GM10847 (cell line): Measurements from ENCODE around the gene PRKAG2.

Source experiments
- POLR2A ChIP-seq: IDR thresholded peaks from 2 replicates; pipeline ENCODE4 v1.6.1; 2011; ENCODE audit not compliant: insufficient read length; ENCODE audit errors: extremely low read depth

PRKAG2 gene

GRCh38 chr7:151865070-151865670 lies 11.7 kb downstream of the PRKAG2 start:
- no peak for TF ChIP-seq POLR2A

- no peak for TF ChIP-seq POLR2A
These were observed 12.4 kb downstream of the PRKAG2 start for GRCh38 chr7:151864561-151864960.

DNA sequence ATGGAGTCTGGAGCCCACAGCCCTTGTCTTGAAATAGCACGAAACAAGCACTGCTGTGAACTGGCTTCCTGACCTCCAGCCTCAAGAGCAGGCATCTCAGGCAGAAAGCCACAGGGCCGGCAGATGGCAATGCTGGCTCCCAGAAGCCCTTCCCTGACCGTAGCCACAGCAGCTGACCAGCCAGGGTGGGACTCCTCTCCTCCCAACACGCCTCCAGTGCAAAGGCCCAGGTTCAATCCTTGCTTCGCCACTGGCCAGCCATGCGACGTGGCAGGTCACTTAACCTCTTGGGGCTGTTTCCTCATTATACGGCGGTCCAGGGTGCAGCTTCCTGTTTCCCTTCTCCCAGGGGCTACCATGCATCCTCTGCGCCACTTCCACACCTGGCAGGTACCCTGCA lies 12.8 kb downstream of the PRKAG2 start:
- TF ChIP-seq POLR2A = no peak

DNA sequence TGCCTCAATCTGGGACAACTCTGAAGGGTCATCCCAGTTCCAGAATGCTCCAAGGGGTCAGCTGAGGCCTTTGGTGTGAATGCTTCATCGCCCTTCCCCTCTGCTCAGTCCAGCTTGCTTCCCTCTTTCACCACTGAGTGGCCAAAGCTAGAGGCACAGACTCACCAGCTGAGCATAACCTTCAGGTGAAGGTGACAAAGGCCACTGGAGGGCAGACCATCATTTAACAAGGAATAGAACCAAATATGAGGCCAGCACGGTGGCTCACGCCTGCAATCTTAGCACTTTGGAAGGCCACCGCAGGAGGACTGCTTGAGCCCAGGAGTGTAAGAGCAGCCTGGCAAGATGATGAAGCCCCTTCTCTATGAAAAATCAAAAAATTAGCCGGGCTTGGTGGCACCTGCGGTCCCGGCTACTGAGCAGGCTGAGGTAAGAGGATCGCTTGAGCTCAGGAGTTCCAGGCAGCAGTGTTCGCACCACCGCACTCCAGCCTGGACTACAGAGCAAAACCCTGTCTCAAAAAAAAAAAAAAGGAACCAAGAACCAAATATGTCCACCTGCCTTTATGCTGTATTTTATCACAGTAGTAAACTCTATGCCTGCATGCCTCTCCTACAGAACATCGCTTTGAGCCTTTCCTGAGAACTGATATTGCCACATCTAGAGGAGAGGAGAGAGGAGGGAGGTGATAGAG lies 13.4 kb downstream of the PRKAG2 start:
- no peak for TF ChIP-seq POLR2A

DNA sequence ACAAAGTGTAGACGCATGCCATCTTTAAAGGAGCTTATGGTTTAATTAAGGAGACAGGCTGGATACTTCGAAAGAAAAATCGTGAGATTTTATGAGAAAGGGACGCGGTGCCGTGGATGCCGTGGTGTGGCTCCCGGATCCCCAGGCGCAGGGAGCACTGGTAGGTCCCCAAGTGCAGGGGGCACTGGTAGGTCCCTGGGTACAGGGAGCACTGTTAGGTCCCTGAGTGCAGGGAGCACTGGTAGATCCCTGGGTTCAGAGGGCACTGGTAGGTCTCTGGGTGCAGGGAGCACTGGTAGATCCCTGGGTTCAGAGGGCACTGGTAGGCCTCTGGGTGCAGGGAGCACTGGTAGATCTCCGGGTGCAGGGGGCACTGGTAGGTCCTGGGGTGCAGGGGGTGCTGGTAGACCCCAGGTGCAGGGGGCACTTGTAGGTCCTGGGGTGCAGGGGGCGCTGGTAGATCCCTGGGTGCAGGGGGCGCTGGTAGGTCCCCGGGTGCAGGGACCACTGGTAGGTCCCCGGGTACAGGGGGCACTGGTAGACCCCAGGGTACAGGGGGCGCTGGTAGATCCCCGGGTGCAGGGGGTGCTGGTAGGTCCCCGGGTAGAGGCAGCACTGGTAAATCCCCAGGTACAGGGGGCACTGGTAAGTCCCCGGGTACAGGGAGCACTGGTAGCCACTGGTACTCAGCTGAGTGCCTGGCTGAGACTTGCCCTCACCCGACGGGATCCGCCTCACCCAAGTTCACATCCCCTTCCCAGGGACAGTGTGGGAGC lies 14.1 kb downstream of the PRKAG2 start:
- TF ChIP-seq POLR2A = no peak

DNA sequence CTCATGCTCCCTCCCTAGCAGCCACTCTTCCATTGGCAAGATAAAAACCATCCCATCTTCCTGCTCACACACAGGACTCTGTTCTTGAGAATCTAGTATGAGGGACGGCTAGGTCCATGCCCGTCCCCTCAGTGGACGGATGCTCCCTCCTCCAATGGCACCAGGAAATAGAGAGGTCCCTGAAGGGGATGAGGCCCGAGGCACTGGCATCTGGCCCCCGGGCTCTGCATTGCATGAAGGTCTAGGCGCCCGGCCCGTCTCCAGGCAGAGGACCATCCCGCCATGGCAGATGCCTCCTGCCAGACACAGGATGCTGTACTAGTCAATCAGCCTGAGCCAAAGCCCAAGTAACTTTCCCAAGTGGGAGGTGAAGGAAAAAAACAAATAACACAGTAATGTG lies 15.0 kb downstream of the PRKAG2 start:
- TF ChIP-seq POLR2A = no peak

GRCh38 chr7:151860771-151861170 lies 16.1 kb downstream of the PRKAG2 start:
- no peak for TF ChIP-seq POLR2A

GRCh38 chr7:151859948-151860685 lies 16.8 kb downstream of the PRKAG2 start:
- no peak for TF ChIP-seq POLR2A

GRCh38 chr7:151859111-151859947 lies 17.6 kb downstream of the PRKAG2 start:
- TF ChIP-seq POLR2A = no peak

GRCh38 chr7:151858456-151858855 lies 18.5 kb downstream of the PRKAG2 start:
- no peak for TF ChIP-seq POLR2A

- TF ChIP-seq POLR2A = no peak
These were observed 19.0 kb downstream of the PRKAG2 start for GRCh38 chr7:151857866-151858450.

DNA sequence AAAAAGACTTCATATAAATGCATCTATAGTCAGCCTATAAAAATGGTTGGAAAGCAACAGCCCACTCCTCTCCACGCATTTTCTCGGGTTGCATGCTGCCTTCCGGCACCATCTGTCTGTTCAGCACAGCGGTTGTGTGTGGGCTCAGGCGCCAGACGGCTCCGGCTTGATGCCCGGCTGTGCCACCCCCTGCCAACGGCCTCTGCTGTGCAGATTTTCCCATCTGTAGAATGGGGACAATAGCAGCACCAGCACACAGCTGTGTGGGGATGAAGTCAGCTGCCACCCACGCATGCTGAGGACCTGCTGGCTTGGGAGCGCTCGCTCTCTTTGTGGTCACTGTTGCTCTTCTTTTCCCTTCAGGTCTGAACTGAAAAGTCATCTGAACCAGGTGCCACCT lies 19.5 kb downstream of the PRKAG2 start:
- no peak for TF ChIP-seq POLR2A

GRCh38 chr7:151856516-151856915 lies 20.4 kb downstream of the PRKAG2 start:
- no peak for TF ChIP-seq POLR2A

- no peak for TF ChIP-seq POLR2A
These were observed 20.8 kb downstream of the PRKAG2 start for GRCh38 chr7:151856098-151856497.

DNA sequence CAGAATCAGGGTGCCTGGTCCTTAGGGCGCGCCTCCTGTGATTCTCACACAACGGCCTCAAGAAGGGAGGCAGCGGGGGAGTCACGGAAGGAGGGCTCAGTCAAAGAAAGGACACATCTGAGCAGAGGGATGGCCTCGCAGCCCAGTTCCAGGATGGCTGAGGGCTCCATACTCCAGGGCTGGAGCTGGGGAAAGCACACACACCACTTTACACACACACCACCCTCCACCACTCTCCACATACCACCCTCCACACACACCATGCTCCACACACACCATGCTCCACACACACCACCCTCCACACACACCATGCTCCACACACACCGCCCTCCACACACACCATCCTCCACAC lies 22.2 kb downstream of the PRKAG2 start:
- TF ChIP-seq POLR2A = no peak
